GM21526 (cell line): ENCODE results near the gene IDNK.
"Not testable (repeated sequence)": the region's sequence is repeated elsewhere in the genome, so short reads cannot be mapped to it uniquely, and the experiment has no call there.

Experiments used
- ATAC-seq: cut with Tn5 transposase; IDR thresholded peaks from one replicate; pipeline ENCODE4 v1.9.1; 2021; ENCODE audit warnings: moderate library complexity; ENCODE audit not compliant: unreplicated experiment, low FRiP score

IDNK gene

DNA sequence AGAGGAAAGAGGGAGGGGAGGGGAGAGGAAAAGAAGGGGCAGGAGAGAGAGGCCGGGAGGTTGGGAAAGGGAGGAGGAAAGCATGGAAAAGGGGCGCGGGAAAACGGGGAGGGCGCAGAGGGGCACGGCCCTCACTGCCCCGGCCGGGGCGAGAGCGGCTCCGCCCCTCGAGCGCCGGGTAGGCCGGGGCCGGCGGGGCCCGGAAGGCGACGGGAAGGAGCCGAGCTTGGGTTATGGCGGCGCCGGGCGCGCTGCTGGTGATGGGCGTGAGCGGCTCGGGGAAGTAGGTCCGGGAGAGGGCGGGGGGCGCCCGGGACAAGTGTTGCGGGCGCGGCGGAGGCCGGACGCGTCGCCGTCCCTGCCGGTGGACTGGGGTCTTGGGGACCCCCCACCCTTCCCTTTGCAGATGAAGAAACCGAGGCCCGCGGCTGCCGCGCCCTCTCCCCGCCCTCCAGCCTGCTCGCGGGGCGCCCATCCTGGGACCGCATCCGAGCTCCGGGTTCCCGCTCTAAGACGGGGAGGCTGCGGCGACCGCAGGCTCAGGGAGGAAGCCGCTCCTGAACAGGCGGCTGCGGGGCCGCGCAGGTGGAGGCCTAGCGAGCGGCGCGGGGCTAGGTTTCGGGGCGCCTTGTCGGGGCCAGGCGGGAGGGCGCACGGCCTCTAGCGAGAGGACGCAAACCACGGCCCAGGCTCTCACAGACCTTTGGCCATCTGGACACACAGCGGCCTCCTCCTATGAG, at the start of gene IDNK:
Gene IDNK (plus strand): TSS at position 205 of the 740 bp plus-strand sequence. CDS start 29 bp downstream, at position 234.
- peak; percentile 72 for ATAC-seq

DNA sequence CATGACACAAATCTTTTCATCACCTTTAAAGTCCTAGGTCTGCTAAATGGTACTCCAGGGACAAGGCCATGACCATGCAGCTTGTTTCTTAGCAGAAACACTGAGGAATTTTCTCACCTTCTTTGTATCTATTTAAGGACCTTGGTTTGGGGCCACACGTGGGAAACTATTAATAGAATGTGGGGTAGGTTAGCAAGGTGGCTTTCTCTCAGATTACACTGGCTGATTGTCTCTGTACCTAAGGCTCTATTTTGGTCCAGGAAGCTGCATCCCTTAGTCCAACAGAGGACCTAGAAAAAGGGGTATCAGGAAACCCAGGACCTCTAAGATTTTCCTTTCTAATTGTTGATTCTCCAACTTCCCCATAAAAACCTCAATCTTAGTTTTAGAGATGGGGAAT, 48.5 kb upstream of the IDNK start:
- no peak for ATAC-seq

DNA sequence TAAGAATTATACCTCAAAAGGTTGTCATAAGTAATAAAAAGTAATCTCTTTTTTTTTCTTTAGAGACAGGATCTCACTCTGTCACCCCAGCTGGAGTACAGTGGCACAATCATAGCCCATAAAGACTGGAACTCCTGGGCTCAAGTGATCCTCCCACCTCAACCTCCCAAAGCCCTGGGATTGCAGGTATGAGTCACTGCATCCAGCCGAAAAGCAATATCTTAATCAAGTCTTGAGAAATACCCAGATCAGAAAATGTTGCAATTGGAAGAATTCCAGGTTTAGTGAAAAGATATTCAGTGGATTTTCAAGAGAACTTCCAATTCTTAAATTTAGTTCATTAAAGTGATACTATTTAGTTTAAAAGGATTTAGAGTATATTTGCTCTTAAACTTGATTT, 40.9 kb upstream of the IDNK start:
- ATAC-seq = no peak

DNA sequence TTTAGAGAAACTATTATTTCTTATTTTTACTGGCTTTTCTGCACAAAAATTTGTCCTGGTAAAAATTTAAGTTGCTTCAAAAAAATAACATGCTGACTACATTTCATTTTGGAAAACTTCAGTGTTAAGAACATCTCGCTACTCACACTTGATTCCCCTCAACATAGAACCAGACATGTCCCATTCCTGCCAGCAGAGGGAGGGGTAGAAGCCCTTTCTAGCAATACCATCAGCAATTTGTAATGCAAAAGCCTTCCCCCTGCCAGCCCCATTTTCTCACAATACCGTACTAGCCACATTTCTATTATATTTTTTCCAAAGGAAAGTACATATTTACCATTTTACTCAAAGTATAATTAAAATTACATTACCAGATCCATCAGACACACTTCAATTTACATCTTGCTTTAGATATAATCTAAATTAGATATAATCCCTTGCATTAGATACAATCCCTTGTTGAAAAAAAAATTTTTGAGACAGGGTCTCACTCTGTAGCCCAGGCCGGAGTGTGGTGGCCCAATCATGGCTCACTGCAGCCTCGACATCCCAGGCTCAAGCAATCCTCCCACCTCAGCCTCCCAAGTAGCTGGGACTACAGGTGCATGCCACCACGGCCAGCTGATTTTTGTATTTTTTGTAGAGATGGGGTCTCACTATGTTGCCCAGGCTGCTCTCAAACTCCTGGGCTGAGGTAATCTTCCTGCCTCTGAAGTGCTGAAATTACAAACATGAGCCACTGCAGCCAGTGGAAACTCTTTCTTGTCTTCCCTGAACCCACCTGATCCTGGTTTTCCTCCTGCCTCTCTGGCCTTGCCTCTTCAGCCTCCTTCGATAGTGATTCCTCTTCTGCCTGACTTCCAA, 39.6 kb upstream of the IDNK start:
- ATAC-seq = peak; percentile 71

DNA sequence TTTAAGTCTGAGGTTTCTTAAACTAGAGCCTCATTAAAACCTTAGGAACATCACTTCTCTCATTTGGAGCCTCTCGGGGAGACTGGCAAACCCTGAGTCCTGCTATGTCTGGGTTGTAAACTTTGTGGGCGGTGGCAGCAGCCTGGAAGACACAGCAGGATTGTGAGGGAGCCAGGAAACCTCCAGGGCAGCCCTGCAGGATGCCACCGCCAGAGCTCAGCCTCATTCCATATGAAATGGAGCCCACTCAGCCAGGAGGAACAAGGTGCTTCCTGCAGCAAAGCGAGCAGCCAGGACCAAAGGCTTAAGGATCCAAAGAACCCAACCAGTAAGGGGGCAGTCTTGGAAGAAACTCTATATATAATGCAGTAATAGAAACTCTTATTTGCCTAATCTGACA, 37.9 kb upstream of the IDNK start:
- no peak for ATAC-seq

DNA sequence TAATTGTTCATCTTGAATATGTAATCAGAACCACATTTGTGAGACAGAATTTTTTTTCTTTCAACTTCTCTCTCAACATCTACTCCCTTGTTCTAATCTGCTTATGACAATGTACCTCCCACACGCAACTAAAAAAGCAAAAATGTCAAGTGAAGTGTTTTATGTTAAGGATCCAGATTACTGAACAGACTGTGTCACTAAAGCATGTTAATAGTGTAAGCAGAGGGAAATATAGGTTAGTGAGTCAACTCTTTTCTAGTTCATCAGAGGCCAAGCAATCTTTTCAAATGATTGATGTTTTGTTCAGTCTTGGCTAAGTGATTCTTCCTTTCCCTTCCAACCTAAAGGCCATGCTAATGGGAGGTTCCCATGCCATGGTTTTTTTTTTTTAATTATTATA, 34.7 kb upstream of the IDNK start:
- no peak for ATAC-seq

DNA sequence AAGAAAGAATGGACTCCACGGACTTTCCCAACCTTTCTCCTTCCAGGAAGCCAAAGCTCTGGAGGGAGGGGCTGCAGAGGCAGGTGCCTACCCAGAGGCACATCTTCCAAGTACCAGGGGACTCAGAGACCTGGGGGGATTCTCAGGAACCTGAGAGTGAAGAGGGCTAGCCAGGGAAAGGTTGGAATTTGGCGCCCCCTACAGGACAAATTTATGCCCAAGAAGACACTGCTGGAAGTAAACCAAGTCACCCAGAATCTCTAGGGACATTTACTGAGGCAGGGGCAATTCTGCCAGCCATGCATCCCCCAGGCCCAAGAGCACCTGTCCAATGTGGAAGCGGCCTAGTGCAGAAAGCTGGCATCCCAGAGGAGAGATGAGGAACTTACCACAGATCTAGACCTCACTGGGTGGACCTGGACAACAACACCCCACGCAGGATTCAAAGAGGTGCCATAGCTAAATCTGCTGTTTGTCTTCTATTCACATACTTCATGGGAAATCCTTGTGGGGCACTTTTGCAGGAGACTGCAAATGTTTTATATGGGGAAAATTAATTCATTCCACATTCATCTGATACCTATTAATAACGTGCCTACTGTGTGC, 25.9 kb upstream of the IDNK start:
- no peak for ATAC-seq

DNA sequence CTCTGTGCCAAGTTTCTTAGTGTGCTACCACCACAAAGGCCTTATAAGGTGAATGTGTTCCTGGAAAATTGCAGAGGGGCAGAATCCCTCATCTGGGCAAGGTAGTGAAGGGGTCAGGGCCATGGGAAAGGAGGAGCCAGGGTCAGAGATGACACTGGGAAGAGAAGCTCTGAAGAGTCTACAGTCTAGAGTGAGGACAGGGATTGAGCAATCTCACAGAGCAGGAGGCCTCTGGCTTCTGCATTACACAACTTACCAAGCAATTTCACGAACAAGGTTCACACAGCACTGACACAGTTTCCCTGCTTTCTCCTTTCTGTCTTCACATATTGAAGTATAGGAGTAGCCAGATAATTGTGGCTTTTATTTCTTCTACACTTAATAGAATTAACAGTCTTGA, 24.5 kb upstream of the IDNK start:
- ATAC-seq = no peak

DNA sequence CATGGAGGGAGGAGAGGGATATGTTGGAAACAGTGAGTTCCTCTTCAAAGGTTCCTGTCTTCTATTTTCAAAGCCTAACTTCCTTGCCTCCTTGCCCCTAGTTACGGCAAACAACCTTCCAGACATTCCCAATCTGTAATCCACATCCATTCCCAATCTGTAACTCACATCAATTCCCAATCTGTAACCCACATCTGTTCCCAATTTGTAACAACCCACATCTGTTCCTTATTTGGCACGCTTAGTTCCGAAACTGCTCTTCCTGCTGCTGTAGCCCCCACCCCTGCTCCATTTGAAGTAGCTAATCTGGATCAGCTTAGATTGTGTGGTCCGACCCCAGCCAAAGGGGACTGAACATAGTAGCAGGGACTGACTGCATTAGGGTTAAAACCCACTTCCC, 23.9 kb upstream of the IDNK start:
- ATAC-seq = no peak

DNA sequence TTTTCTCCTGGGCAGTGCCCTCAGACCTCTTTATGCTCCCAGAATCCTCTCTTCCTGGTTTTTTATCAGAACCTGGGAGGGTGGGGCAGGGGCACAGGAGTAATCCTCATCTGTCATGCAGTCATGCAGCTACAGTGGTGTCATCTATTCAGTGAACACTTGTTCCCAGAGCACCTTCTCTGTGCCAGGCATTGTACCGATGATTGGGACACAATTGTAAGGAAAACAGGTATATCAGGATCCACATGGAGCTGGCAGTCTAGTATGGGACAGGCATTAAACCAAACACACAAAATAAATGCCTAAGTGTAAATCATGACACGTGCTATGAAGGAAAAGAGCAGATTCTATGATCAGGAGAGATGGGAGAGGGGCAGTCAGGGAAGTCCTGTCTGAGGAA, 21.5 kb upstream of the IDNK start:
- ATAC-seq = no peak

DNA sequence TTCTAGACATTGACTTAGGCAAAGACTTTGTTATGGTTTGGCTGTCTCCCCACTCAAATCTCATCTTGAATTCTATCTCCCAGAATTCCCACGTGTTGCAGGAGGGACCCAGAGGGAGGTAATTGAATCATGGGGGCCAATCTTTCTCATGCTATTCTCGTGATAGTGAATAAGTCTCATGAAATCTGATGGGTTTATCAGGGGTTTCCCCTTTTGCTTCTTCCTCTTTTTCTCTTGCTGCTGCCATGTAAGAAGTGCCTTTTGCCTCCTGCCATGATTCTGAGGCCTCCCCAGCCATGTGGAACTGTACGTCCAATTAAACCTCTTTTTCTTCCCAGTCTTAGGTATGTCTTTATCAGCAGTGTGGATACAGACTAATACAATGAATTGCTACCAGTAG, 15.3 kb upstream of the IDNK start:
- ATAC-seq = not testable (repeated sequence)

DNA sequence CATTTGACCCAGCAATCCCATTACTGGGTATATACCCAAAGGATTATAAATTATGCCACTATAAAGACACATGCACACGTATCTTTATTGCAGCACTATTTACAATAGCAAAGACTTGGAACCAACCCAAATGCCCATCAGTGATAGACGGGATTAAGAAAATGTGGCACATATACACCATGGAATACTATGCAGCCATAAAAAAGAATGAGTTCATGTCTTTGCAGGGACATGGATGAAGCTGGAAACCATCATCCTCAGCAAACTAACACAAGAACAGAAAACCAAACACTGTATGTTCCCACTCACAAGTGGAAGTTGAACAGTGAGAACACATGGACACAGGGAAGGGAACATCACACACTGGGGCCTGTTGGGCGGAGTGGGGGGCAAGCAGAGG, 9.6 kb upstream of the IDNK start:
- not testable (repeated sequence) for ATAC-seq

DNA sequence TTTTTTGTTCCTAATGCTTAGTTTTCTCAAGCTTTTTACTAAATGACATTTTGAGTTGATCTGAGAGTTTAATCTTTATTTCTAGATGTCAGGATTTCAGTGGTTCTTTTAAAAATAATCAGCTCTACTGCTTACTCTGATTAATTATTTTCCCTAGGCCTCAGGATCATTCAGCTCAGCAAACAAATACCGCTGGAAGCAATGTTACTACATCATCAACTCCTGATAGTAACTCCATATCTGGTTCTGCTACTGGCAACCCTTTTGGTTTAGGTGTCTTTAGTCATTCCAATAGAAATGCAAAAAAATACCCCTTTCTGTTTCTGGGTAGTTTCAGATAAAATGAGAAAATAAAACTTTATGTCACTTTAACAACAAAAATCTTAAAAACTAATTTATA, 5.6 kb upstream of the IDNK start:
- no peak for ATAC-seq

DNA sequence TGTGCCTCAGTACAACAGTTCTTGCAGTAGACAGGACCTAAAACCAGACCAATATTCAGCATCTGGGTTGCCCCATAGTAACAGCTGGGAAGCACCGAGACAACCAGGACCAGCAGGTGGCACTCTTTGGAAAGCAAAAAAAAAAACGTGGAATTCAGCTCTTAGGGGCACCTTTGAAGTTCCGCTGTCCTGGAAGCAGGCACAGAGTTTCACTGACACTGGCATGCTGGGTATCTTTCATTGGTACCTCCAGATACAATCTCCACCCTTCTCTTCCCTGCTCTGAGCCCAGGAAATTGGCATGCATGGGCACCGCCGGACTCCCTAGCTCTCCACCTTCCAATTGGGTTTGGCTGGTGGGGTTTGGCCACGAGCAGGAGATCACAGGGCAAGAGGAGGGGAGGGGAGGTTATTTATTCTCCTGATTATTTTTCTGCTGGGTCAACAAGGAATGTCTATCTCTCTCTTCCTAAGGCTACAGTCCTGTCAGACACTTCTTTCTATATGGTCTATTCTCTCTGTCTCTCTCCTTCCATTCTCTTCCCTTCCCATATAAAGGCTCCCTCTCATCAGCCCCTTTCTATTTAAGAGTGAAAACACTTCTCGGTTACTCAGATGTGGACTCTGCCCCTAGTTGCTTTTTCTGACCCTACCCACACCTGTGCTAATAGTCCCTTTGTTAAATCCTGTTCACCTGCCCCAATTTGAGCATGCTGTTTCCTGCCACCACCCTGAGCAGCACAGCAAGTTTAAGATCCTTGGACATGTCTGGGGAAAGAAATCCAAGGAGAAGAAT, 1.9 kb upstream of the IDNK start:
- no peak for ATAC-seq

DNA sequence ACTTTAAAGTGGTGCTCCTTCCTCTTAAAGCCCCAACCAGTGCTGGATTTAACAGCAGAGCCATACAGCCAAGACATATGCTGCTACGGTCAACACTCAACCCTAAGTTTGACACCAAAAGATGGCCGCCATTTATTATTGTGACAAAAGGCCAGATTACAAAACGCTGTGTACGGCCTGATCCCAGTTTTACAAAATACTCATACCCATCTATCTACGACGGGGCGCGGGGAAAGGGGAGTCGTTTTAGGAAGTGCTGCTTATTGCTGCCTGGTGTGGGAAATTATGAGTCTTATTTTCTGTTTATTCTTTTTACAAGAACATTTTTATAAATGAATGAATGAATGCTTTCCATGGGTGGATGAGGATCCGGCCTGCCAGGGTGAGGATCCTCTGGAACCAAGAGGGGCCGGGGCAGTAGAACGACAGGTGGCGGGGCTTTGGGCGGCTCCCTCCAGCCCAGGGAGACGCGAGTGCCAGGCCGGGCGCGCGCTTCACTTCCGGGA, 457 bp upstream of the IDNK start:
- peak; percentile 56 for ATAC-seq

DNA sequence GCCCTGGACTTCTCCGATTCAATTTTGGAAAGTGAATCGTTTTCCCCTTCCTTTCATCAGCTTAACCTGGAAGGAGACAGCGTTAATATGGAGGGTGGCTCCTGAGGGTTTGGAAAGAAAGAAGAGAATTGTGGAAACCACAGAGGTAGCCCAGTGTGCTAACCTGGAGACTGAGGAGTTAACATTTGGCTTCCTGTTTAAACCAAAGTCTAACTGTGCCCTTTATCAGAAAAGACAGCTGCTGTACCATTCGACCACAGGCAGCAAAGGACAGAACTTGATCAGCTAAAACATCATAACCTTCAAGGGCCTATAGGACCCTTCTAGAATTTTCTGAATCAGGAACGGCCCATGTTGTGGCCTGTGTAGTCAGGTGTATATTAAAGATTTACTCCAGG, 735 bp downstream of the IDNK start:
- ATAC-seq = peak; percentile 14

DNA sequence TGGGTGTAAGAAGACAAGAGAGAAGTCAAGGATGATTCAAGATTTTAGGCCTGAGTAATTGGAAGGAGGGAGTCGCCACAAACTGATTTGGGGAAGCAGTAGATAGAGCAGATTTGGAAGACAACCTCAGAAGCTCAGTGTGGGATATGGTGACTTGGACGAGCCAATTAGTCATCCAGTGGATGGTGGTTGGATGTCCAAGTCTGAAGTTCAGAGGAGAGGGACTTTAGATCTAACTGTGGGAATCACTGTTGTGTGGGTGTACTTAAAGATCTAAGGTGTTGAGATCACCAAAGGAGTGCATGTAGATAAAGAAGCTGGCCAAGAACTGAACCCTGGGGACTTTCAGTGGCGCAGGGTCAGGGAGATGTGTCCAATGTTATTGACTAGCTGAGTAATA, 2.2 kb downstream of the IDNK start:
- ATAC-seq = no peak

DNA sequence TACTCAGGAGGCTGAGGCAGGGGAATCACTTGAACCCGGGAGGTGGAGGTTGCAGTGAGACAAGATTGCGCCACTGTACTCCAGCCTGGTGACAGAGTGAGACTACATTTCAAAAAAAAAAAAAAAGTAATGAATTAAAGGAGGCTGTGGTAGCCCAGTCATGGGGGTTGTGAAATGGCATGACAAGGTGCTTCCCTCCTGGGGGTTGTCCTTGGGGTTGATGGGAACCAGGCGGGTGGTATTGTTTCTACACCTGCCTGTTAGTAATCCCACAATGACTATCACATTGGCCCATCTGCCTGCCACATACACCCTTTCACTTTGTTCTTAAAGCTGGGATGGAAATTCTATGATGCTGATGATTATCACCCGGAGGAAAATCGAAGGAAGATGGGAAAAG, 5.6 kb downstream of the IDNK start:
- no peak for ATAC-seq

DNA sequence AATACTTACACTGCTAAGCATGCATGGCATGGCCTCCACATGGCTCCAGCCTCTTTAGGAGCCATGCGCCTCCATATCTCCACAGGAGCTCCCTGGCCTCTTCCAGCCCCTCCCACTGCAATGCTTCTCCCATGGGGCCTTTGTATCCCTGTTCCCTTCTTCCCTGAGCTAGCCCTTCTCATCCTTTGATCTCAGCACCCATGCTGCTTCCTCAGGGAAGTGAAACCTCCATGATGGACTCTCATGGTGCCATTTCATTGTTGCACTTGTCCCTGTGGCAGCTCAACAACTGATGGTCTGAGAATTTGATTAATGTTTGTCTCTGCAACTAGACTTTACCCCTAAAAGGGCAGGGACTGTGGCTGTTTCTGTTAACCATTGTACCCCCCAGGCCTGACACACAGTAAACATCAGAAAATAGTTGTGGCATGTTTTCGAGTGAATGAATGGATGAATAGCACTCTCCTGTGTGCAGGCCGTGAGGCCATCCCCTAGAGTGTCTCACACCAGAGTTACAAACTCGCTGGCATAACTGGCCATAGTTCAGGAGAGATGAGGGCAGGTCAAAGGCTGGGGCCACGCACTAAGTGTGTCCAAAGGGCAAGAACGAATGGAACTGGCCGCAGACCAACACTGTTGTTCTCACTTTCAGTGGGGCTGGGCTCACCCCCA, 6.6 kb downstream of the IDNK start:
- ATAC-seq = no peak

DNA sequence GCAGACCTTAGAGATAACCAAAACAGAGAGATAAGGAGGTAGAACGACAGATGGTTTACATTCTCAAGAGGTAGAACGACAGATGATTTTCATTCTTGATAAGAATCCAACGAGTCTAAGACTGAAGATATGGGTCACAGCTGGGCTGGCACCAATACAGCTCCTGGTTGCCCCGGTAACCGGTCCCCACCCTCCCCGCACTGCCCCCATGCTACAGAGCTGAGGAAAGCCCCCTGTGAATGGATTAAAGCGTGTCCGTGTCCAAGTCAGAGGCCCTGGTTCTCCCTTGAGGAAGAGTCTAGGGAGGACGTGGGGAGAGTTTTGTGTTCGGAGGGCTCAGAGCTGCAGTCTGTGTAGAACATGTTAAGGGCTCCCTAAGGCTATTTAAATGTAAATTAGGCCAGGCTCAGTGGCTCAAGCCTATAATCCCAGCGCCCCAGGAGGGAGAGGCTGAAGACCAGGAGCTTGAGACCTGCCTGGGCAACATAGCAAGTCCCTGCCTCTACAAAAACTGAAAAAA, 8.1 kb downstream of the IDNK start:
- no peak for ATAC-seq
